H1 (cell line): Measurements from ENCODE around the gene EEF1AKMT1. TPM values are rescaled to one million over a fixed set of nuclear protein-coding genes. Genes with fewer than 3 reads are reported as not detected.

Experiments used
- FOSL1 ChIP-seq: IDR thresholded peaks from 2 replicates; pipeline ENCODE4 v1.6.1; 2011; ENCODE audit warnings: mild to moderate bottlenecking, low read depth, low read length, moderate library complexity; ENCODE audit not compliant: insufficient read depth
- GABPA ChIP-seq: IDR thresholded peaks from 2 replicates; pipeline ENCODE4 v1.6.1; 2011; ENCODE audit warnings: mild to moderate bottlenecking, low read length, moderate library complexity, borderline replicate concordance; ENCODE audit not compliant: insufficient read depth
- KDM1A ChIP-seq: fragments of 200-600, 300-600 bp; sonication (generic); IDR thresholded peaks from 2 replicates; pipeline ENCODE4 v1.7.1; 2016; ENCODE audit warnings: mild to moderate bottlenecking, low read length, borderline replicate concordance
- NANOG ChIP-seq: IDR thresholded peaks from 2 replicates; pipeline ENCODE4 v1.6.1; 2011; ENCODE audit warnings: low read length, low read depth, mild to moderate bottlenecking, inconsistent platforms; ENCODE audit not compliant: insufficient read depth, poor library complexity, severe bottlenecking
- PHF8 ChIP-seq: fragments of 200-600 bp; sonication (generic); conservative IDR thresholded peaks from 2 replicates; pipeline ENCODE4 v1.7.1; 2012; ENCODE audit warnings: low read depth, mild to moderate bottlenecking, inconsistent platforms, low read length, moderate library complexity
- SAP30 ChIP-seq: fragments of 300-600 bp; sonication (generic); IDR thresholded peaks from 2 replicates; pipeline ENCODE4 v1.7.1; 2012; ENCODE audit warnings: low read length, moderate library complexity, mild to moderate bottlenecking, inconsistent platforms; ENCODE audit not compliant: insufficient read depth, insufficient replicate concordance
- polyA plus RNA-seq, 7 experiments: library from polyadenylated mRNA; depleted of rRNA in 3 of 7; stranded (reverse) in 5 of 7; unstranded in 2 of 7; fragments of >200 nt in 5 of 7; fragments of 200-250 nt in 2 of 7; gene quantifications; 1 replicate in 5 of 7; 2 replicates in 1 of 7; 4 replicates in 1 of 7; pipeline versions ENCODE4 v1.2.1 to v1.2.3, GENCODE V29; 2011 to 2013; ENCODE audit warnings: missing spikeins in 2 of 7, mixed read lengths in 2 of 7
- total RNA-seq: library from RNA; stranded (reverse); fragmentation: NEBNext Ultra II Directional; extraction: Animal tissue kit (Norgen Biotek cat#: 25700); gene quantifications from 2 replicates; pipeline ENCODE4 v1.2.1, GENCODE V29; 2021
- TF ChIP-seq, protein P1 (sequence below): IDR thresholded peaks from 2 replicates; pipeline ENCODE4 v1.6.1; 2011; ENCODE audit warnings: low read depth, mild to moderate bottlenecking, low read length; ENCODE audit not compliant: insufficient read depth

The EEF1AKMT1 gene
- total and polyA plus RNA-seq, 2 of the 8 experiments (the other 6 are each of a cell fraction or from before 2014, with no cell fraction given), result 3.1 to 4.1 TPM

DNA sequence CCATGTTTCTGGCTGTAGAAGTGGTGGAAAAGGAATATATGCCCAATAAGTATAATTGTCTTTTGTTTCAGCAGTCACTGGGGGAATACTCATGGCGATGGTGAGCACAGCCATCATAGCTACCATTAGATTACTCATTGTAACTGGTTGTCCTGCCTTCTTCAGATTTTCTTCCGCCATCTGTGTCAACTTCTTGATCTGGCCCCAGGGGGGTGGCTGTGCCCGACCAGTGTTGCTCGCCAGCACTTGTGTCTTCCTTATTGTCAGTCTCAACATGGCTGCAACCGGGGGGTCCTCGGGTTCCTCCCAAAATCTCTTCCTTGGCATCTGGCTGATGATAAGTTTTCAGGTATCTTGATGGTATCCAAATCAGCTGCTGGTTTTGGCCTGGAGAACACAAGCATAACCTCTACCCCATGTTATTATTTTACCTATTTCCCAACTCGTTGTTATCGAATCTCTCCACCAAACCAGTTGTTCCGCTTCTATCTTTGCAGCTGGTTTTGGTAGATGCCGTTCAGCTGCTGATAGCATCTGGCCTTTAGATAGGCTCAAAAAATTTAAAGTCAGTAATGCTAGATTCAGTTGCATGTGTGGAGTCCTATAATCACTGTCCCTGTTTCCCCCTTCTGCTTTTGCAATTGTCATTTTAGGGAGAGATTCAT, 93.2 kb downstream of the EEF1AKMT1 start (continued):
- TF ChIP-seq NANOG (no peak), GABPA (no peak), PHF8 (no peak), FOSL1 (no peak), SAP30 (no peak), KDM1A (no peak)
- TF ChIP-seq, protein P1, sequence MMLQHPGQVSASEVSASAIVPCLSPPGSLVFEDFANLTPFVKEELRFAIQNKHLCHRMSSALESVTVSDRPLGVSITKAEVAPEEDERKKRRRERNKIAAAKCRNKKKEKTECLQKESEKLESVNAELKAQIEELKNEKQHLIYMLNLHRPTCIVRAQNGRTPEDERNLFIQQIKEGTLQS, result no peak
